G401.6 (cell line): Measurements from ENCODE around the gene OR5B2.
"Not testable (repeated sequence)": the region's sequence is repeated elsewhere in the genome, so short reads cannot be mapped to it uniquely, and the experiment has no call there.

ENCODE experiments used
- FAIRE-seq: peaks from 2 replicates; lab custom pipeline; 2012; peaks lifted over from hg19 to GRCh38; lab: Jason Lieb, UNC

The OR5B2 gene

GRCh38 chr11:58428021-58428420, at the start of gene OR5B2:
Gene OR5B2, minus strand, starts transcription at chr11:58428121. Its CDS starts 4,860 bp downstream, at chr11:58423261.
- FAIRE-seq = no peak

GRCh38 chr11:58471892-58472291, 44.0 kb upstream of the OR5B2 start:
- no peak for FAIRE-seq

- FAIRE-seq = no peak
Measured at GRCh38 chr11:58466293-58466692, 38.4 kb upstream of the OR5B2 start.

- FAIRE-seq = no peak
Measured at GRCh38 chr11:58465690-58466089, 37.8 kb upstream of the OR5B2 start.

- no peak for FAIRE-seq
Measured at GRCh38 chr11:58451585-58451984, 23.7 kb upstream of the OR5B2 start.

GRCh38 chr11:58446294-58446693, 18.4 kb upstream of the OR5B2 start:
- no peak for FAIRE-seq

GRCh38 chr11:58444300-58444699, 16.4 kb upstream of the OR5B2 start:
- FAIRE-seq = no peak

- FAIRE-seq = no peak
Measured at GRCh38 chr11:58442136-58442535, 14.2 kb upstream of the OR5B2 start, which contains the start of gene OR5B12. Gene OR5B12, minus strand, starts transcription at chr11:58442236. Its CDS starts 2,085 bp downstream, at chr11:58440151.

- no peak for FAIRE-seq
Measured at GRCh38 chr11:58438486-58438885, 10.6 kb upstream of the OR5B2 start.

- no peak for FAIRE-seq
Measured at GRCh38 chr11:58434217-58434616, 6.3 kb upstream of the OR5B2 start.

GRCh38 chr11:58433638-58434203, 5.8 kb upstream of the OR5B2 start:
- no peak for FAIRE-seq

GRCh38 chr11:58429273-58429672, 1.4 kb upstream of the OR5B2 start:
- FAIRE-seq = no peak

- no peak for FAIRE-seq
Measured at GRCh38 chr11:58406774-58407173, 21.1 kb downstream of the OR5B2 start, which contains the start of gene OR5B3. Gene OR5B3, minus strand, starts transcription at chr11:58406874. Its CDS starts 3,465 bp downstream, at chr11:58403409.

GRCh38 chr11:58399622-58400021, 28.3 kb downstream of the OR5B2 start:
- FAIRE-seq = not testable (repeated sequence)

GRCh38 chr11:58395581-58395980, 32.3 kb downstream of the OR5B2 start:
- FAIRE-seq = no peak

GRCh38 chr11:58394195-58394594, 33.7 kb downstream of the OR5B2 start:
- no peak for FAIRE-seq

- no peak for FAIRE-seq
Measured at GRCh38 chr11:58392746-58393145, 35.2 kb downstream of the OR5B2 start.

GRCh38 chr11:58391879-58392278, 36.0 kb downstream of the OR5B2 start:
- no peak for FAIRE-seq

GRCh38 chr11:58390551-58391063, 37.3 kb downstream of the OR5B2 start:
- no peak for FAIRE-seq
